HG03060 (cell line): ENCODE results near the gene ZBED4.
A peak's percentile ranks its signal among the peaks of the same experiment; 100 is the strongest.
"Not testable (repeated sequence)": the region's sequence is repeated elsewhere in the genome, so short reads cannot be mapped to it uniquely, and the experiment has no call there.

Source experiments
- ATAC-seq: cut with Tn5 transposase; IDR thresholded peaks from one replicate; pipeline ENCODE4 v1.9.1; 2021; ENCODE audit warnings: low read depth, moderate number of reproducible peaks; ENCODE audit not compliant: unreplicated experiment

The ZBED4 gene, protein sequence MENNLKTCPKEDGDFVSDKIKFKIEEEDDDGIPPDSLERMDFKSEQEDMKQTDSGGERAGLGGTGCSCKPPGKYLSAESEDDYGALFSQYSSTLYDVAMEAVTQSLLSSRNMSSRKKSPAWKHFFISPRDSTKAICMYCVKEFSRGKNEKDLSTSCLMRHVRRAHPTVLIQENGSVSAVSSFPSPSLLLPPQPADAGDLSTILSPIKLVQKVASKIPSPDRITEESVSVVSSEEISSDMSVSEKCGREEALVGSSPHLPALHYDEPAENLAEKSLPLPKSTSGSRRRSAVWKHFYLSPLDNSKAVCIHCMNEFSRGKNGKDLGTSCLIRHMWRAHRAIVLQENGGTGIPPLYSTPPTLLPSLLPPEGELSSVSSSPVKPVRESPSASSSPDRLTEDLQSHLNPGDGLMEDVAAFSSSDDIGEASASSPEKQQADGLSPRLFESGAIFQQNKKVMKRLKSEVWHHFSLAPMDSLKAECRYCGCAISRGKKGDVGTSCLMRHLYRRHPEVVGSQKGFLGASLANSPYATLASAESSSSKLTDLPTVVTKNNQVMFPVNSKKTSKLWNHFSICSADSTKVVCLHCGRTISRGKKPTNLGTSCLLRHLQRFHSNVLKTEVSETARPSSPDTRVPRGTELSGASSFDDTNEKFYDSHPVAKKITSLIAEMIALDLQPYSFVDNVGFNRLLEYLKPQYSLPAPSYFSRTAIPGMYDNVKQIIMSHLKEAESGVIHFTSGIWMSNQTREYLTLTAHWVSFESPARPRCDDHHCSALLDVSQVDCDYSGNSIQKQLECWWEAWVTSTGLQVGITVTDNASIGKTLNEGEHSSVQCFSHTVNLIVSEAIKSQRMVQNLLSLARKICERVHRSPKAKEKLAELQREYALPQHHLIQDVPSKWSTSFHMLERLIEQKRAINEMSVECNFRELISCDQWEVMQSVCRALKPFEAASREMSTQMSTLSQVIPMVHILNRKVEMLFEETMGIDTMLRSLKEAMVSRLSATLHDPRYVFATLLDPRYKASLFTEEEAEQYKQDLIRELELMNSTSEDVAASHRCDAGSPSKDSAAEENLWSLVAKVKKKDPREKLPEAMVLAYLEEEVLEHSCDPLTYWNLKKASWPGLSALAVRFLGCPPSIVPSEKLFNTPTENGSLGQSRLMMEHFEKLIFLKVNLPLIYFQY

DNA sequence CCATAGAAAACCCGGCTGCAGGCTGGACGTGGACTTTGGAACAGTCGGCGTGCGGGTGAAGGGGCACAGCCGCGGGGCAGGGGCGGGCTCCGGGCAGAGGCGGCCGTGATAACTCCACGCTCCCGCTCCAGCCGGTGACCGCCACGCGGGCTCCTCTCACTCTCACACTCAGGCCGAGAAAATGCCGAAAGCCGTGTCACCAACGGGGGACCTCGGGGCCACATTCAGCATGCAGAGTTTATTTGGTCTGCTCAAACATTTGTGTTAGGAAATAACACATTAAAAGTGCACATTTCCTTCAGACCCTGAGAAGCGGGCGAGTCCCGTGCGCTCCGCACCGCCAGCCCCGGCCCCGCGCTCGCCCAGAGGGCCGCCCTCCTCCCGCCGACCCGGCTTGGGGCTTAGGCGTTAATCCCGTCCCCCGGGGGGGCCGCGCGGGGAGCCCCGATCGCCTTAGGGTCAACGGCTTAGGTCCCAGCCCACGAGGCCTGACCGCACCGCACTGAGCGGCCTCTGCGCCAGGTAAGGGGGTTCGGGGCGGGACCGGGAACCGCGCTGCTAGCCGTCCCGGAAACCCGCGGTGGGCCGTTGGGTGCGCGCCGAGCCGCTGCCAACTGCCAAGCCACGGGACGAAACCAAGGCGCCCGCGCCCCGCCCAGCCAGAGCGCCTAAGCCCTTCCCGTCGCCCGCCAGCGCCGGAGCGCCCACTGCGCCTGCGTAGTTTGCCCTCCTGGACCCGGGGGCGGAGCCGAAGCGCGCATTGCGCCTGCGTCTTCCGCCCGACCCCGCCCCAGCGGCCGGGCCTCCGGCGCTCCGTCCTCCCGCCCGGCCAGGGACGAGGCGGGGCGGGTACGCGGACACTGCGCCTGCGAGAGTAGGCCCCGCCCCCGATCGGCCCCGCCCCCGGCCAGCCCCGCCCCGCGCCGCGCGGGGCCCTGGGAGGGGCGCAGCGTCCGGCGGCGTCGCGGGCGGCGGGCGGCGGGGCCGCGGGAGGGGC is at the start of gene ZBED4:
Gene ZBED4 (plus strand): TSS at position 947 of the 997 bp plus-strand sequence. CDS start 29,819 bp downstream, outside the sequence.
- peak; percentile 75 for ATAC-seq

DNA sequence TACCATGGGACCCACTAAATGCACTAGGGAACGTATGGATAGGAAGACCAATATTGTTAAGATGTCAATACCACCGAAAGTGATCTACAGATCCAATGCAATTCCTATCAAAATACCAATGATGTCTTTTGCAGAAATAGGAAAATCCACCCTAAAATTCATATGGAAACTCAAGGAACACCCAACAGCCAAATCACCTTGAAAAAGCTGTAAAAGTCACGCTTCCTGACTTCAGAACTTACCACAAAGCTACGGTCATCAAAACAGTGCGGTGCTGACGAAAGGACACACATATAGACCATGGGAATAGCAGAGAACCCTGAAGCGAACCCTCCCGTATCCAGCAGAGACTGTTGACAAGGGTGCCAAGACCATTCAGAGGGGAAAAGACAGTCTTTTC is 46.5 kb upstream of the ZBED4 start:
- no peak for ATAC-seq

DNA sequence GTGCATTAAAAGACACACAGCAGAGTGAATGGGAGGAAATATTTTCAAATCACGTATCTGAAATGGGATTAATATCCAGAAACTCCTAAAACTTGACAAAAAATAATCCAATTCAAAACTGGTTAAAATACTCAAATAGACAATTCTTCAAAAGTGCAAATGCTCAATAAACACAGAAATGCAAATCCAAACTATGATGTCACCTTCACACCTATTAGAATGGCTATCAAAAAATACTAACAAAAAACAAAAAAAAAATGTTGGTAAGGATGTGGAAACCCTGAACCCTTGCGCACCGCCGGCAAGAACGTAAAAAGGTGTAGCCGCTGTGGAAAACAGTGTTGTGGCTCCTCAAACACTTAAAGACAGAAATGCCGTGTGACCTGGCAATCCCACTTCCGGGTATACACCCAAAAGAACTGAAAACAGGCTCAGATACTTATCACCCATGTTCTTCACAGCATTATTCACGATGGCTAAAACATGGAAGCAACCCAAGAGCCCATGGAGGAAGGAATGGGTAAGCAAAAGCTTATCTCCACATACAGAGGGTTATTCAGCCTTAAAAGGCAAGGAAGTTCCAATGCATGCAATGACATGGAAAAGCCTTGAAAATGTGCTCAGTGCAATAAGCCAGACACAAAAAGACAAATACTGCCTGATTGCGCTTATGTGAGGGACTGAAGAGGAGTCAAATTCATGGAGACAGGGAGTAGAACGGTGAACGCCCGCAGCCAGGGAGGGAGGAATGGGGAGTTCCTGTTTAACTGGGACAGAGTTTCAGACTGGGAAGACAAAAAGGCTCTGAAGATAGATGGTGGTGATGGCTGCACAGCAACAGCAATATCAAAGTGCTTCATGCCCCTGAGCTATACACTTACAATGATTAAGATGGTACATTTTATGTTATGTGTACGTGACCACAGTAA is 45.6 kb upstream of the ZBED4 start:
- ATAC-seq = no peak

DNA sequence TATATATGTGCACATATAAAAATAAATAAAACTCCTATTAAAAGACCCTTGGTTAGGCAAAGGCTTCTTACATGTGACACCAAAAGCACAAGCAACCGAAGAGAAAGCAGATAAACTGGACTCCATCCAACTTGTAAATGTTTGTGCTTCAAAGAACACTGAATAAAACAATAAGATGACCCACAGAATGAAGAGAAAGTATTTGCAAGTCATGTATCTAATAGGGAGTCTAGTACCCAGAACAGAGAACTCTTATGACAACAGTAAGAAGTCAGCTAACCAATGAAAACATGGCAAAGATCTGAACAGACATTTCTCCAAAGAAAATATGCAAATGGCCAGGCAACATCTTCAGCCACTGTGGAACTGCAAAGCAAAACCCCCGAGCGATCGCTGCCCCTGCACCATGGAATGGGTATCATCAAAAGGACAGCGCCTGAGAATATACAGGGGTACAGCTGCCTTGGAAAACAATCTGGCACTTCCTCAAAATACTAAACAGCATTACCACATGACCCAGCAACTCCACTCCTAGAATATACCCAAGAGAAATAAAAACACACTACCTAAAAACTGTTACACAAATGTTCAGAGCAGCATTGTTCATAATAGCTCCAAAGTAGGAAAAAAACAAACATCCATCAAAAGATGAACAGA is 43.2 kb upstream of the ZBED4 start:
- ATAC-seq = no peak

DNA sequence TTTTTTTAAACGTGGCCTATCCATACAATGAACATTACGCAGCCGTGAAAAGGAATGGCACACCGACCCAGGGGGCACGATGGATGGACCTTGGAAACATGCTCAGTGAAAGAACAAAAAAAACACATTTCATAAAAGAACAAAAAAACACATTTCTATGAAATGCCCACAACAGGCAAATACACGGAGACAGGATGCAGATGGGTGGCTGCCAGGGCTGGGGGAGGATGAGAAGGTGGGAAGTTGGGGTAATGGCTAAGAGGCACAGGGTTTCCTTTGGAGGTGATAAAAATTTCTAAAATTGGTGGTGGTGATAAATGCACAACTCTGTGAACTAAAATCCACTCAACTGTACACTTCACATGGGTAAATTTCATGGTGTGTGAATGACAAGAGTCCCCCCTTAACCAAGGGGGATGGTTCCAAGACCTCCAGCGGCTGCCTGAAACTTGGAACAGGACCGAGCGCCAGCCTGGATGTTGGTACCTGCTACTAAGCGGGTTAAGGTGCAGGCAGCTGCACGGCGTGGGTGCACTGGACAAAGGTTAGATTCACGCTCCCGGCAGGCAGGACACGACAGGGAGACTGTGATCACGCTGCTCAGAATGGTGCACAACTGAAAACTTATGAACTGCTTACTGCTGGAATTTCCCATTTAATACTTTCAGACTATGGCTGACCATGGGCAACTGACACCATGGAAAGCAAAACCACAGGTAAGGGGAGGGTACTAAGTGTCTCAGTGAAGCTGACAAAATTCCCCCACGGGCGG is 42.4 kb upstream of the ZBED4 start:
- no peak for ATAC-seq

DNA sequence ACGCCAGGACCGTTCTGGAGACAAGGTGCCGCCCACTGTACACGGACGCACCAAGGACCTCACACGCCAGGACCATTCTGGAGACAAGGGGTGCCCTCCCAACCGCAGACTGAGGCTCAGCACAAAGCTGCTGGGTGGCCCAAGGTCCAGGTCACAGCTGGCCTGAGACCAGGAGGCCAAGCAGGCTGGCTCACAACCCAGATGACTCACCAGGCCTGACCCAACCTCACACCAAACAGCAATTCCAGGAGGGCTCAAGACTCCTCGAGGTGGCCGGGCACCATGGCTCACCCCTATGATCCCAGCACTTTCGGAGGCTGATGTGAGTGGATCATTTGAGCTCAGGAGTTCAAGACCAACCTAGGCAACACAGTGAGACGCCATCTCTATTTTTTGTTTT is 40.8 kb upstream of the ZBED4 start:
- no peak for ATAC-seq

DNA sequence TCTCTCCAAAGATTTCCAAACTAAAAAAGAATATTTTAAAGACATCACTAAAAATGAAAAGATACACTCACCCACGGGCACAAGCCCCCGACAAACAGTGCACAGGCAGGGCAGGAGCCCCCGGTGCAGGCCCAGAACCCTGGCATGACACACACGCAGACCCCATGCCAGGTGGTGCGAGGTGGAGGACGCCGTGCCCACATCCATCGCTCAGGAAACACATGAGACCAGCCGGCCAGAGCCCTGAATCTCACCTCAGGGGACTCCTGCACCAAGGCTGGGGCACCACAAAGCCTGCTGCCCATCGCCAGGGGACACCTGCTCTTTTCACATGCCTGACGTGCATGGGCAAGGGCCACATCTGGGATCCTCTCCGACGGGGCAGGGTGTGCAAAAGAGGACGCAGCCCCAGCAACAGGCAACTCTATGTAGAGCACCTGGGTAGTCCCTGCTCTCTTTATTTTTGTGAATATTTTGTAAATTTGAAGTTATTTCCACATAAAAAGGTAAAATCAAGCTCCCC is 39.4 kb upstream of the ZBED4 start:
- ATAC-seq = no peak

DNA sequence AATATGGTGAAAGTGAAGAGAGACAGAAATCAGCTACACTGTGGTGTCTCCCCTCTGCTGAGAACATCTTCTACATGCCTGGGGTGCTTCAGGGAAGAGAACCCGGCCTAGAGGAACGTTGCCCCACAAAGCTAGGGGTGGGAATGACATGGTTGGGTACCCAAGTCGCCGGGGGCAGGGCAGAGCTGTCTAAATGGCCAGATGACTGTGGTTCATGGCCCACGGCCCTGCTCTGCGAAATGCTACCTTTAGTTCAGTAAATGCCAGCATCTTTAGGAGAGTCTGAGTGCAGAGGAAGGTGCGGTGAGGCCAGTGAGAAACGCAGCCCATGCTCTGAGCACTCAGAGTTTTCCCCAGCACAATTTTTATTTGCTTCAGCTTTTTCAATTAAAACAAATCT is 38.8 kb upstream of the ZBED4 start:
- no peak for ATAC-seq

DNA sequence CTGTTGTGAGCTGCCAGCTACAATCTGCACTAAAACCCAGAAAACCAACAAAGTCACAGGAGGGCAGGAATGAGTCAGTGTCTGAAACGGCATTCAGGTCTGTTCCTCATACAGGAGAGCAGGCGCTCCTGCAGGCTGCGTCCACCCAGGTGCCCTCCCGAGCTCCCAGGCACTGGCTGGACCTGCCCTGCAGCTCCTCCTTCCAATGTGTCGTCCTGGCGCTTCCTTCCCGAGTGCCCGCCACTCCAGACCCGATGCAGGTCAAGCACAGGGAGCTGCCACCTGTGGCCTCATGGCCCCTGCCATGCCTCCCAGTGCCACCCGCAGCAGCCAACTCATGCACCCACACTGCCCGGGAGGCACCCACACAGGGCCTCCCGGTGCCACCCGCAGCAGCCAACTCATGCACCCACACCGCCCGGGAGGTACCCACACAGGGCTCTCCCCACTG is 38.0 kb upstream of the ZBED4 start:
- ATAC-seq = no peak

DNA sequence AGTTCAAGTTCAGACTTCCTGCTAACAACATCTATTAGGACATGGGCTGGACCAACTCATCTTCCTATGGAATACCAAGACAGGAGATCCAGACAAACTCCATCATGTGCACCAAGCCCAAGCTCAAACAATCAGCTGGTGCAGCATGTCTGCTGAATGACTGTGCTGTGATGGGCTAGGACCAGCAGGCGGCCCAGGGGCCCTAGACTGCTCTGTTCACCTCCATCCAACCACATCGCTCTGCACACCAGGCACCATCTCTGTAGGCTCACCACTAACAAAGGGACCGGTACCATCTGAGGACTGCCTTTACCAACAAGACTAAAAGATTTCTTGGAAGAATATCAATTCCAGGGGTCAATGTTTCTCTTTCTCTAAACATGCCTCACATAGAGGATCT is 36.3 kb upstream of the ZBED4 start:
- no peak for ATAC-seq

DNA sequence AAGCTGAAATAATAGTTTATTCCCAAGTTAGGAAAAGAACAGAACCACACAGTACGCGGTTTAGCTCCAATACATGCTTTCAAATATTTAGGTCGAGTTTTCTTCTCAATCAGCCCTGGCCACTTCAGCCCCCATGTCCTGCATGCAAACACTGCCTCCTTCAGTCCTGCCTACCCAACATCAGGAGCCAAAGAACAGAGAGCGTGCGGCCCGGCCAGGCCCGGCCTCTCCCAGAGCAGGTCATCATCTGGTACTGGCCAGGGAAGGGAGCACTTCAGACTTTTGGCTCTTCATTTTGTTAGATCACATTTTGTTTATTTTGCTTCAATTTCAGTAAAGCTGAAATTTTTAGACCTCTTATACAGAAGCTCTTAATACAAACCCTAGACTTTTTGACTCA is 32.7 kb upstream of the ZBED4 start:
- ATAC-seq = no peak

DNA sequence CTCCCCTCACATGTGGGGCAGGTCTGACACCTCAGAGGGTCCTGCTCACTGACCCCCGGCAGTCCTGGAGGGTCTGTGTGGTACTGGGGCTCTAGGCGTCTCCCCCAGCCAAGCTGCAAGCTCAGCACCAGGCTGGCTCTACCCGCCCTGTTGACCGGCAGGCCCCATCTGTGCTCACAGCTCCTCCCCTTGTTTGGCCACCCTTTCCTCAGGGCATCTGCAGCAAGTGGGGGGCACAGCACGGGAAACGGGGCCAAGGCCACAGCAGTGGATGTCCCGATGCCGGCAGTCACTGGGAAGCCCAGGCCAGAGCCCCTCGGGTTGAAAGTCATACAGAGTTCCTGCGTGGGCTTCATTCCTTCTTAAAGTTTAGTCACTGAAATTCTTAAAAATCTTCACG is 31.9 kb upstream of the ZBED4 start:
- not testable (repeated sequence) for ATAC-seq

DNA sequence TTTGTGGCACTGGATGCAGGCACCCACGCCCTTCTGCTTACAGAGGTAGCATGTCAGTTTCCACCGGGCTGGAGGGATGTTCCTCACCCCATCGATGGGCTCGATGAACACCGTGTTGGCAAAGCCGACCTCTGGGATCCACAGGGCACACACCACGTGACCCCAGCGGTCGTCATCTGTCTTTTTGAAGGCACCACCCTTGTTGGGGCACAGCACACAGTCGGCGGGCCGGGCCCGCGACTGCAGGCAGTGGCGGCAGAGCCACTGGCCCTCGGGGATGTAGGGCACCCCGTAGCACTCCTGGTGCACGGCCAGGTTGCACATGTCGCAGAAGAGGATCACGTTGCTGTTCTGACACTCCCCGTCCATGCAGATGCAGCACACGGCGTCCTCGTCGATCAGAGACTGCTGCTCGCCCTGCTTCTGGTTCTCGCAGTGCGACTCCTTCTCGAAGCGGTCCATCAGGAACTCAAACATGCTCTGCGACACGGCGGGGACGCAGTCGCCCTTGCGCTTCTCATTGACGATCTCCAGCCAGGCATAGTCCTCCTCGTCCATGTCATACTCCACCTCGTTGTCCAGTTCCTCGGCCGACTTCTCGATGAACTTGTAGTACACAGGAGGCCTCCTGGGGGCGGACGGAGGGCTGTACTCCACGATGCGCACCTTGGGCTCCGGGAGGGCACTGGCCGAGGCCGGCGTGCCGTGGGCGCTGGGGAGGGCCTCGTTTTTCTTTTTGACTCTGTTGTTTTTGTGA is 30.2 kb upstream of the ZBED4 start:
- ATAC-seq = no peak

DNA sequence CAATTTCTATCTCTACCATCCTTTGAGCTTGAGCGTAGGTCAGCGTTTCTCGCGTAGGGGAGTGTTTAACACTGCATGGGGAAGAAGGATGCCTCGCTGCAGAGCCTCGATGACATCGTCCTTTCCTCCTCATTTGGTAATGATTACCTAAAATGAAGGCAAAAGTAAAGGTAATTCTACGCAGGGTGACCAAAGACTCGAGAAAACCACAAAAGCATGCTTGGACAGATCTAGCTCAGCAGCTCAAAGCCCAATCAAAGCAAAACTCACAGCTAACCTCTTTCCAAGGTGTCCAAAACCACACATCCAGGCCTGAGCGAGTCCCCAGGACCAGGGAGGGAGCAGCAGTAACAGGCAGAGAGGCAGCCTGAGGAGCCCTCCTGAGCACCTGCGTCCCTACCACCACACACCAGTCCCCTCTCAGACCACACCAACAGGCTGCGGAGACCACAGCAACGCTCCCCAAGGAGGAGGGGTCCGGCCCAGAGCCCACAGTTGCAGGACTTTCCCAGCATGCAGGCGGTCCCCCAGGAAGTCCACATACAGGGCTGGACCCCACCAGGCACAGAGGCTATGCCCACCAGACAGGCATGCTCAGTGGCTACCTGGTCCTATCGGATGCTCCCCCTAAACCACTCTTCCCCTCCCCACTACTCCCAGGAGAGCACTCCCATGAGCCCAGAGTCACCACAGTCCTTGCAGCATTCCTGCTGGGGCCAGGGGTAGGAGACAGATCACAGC is 29.3 kb upstream of the ZBED4 start:
- no peak for ATAC-seq

DNA sequence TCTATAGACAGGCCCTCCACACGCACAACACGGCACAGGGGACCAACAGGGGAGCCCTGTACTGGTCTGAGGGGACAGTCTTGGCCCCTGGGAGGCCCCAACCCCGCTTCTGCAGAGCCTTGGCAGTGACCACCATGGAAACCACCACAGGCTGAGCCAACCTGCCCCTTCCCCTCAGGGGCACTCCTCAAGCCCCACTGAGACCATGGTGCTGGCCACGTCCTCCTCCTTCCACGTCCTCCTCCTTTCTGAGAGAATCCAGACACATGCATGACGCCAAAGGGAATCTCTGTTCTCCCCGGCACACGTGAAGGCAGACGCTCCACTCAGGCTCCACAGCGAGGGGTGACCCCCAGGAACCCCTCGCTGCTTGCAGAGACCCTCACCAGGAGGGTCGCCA is 28.7 kb upstream of the ZBED4 start:
- no peak for ATAC-seq

DNA sequence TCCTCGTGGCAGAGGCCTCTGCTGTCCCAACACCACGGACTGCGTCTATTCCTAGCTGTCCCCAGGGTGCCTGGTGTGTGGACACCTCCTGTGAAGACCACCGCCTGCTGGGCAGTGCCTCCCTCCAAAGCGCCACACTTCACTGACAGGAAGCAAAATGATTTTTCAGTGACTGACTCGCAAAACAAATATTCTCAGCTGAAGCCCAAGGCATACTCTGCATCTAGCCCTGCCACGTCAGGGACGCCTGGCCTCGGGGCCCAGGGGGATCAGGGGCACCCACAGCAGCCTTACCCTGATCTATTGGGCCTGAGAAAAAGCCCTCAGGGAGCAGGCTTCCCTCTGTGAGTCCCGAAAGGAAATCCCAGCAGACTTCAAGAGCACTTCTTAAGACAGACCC is 28.2 kb upstream of the ZBED4 start:
- ATAC-seq = no peak
